ENCODE results near the gene TMCC2. TPM values are rescaled to one million over a fixed set of nuclear protein-coding genes. Genes with fewer than 3 reads are reported as not detected.

Gene TMCC2
- total and polyA plus RNA-seq, 2 of the 8 experiments (the other 6 are each of a cell fraction or from before 2014, with no cell fraction given), result 6.7 to 6.8 TPM

DNA sequence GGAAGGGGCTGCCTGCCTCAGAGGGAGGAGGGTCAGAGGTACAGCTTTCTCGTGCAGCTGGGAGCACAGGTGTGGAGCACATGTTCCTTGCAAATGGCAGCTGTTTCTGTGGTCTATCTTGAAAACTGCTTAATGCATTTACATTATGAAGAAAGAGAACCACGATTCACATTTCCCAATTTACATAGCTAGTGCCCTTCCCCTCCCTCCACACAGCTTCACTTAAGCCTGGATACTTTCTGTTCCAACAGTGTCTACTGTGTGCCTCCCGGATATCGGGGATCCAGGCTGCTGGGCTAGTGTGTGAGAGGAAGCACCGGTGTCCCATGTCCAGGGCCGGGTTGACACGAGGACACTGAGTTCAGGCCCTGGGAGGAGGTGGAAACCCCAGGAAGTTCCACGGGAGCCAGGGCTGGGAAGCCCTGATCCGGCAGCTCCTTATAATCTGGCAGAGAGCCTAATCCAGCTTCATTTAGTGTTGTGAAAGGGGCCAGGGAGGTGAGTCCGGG is 31.6 kb downstream of the TMCC2 start:
- TF ChIP-seq KDM1A (IDR thresholded peaks at IDR 0.05; ENCODE audit: borderline replicate concordance, low read length), result no peak
- WGBS, 2 experiments (ENCODE audit: extremely low coverage in 1 of 2, insufficient coverage in 1 of 2, insufficient read length in 1 of 2, insufficient replicate concordance in 2 of 2, low coverage in 1 of 2, low lambda C conversion rate in 2 of 2, missing lambda C conversion rate in 1 of 2), result 87% methylated on average over 10 of the region's 10 CpGs; no CpG with 5 or more reads in 1 of the 2 experiments
- Histone ChIP-seq H3K23me2 (ENCODE audit: low read depth, low read length) (no peaks in the 10 kb centered on the region), H2BK15ac (ENCODE audit: low read length) (no peak overlapping the region; the same call in 1 of the 2 replicates), H4K8ac (ENCODE audit: extremely low read depth, insufficient read depth, low read length) (no peak overlapping the region), H4K91ac (replicated peaks; ENCODE audit: insufficient read length, low read length) (peak overlapping the region; percentile 69), H2AFZ (ENCODE audit: low read length) (no peak overlapping the region), H3K27ac (ENCODE audit: low read depth, low read length) (no peak overlapping the region), H3K79me1 (ENCODE audit: low read depth, low read length) (no peaks in the 10 kb centered on the region; the same call in 1 of the 2 replicates), H3K14ac (ENCODE audit: insufficient read length) (no peak overlapping the region), H3K9me3 (ENCODE audit: insufficient read depth in 2 of 2, low read depth in 1 of 2, low read length in 1 of 2) (no peaks in the 10 kb centered on the region), H2BK120ac (replicated peaks; ENCODE audit: low read depth, low read length) (no peak overlapping the region), H3K9ac (replicated peaks in 1 of 4; ENCODE audit: extremely low read depth in 1 of 4, low read depth in 3 of 4, low read length in 3 of 4) (no peak overlapping the region), H3K18ac (ENCODE audit: extremely low read depth, low read length) (no peak overlapping the region), H2BK20ac (ENCODE audit: low read length) (no peak overlapping the region), H3K56ac (replicated peaks; ENCODE audit: insufficient read length, low read depth, low read length) (no peak overlapping the region), H3K36me3 (ENCODE audit: control insufficient read depth in 2 of 4, insufficient read depth in 4 of 4, low read length in 3 of 4) (no peaks in the 10 kb centered on the region), H3K4me1 (replicated peaks in 1 of 4; ENCODE audit: control insufficient read depth in 3 of 4, insufficient read depth in 4 of 4, low read length in 3 of 4) (peaks cover 4 to 13% (median 6%) of the 10 kb centered on the region in 4 experiments; a peak in 5 of 7 replicates), H3K79me2 (ENCODE audit: control insufficient read depth in 1 of 2, insufficient read depth in 2 of 2, low read length in 2 of 2) (no peaks in the 10 kb centered on the region), H2BK12ac (ENCODE audit: low read depth, low read length) (no peak overlapping the region), H4K20me1 (replicated peaks in 1 of 2; ENCODE audit: control insufficient read depth in 1 of 2, insufficient read depth in 2 of 2, low read length in 2 of 2) (no peaks in the 10 kb centered on the region), H3K4me2 (ENCODE audit: insufficient read depth in 1 of 2, low read depth in 2 of 2, low read length in 2 of 2) (no peak overlapping the region), H3K4ac (replicated peaks; ENCODE audit: insufficient read length, low read depth, low read length) (no peak overlapping the region), H2AK5ac (ENCODE audit: low read depth, low read length) (no peak overlapping the region), H3K23ac (ENCODE audit: insufficient read length) (no peak overlapping the region), H3K27me3 (replicated peaks in 1 of 4; ENCODE audit: control insufficient read depth in 3 of 4, extremely low read depth in 1 of 4, insufficient read depth in 3 of 4, low read length in 3 of 4) (no peaks in the 10 kb centered on the region), H2BK5ac (ENCODE audit: low read depth, low read length) (no peak overlapping the region), H4K5ac (ENCODE audit: insufficient read length, low read depth, low read length) (no peak overlapping the region), H3K4me3 (ENCODE audit: extremely low read depth in 1 of 4, insufficient read depth in 2 of 4, low read depth in 3 of 4, low read length in 4 of 4) (no peak overlapping the region)
- ChIA-PET CTCF (ENCODE audit: partially characterized antibody) (interaction anchor here (0.6 to 42.6 kb wide), 8 partner anchors 1 to 242 kb away, joined by 3 to 2424 read pairs (median 4); partner anchors contain the start of genes KLHDC8A, NUAK2 and TMCC2), POLR2A (ENCODE audit: partially characterized antibody) (interaction anchor here (1.0 to 2.1 kb wide), 5 partner anchors 9 to 207 kb away, joined by 3 to 6 read pairs (median 4); partner anchors contain the start of gene TMCC2)
- DNase-seq (ENCODE audit: low read depth in 1 of 2, low spot score in 2 of 2) (no peak), FAIRE-seq (no peak)

Measured in H1 (cell line).